HG03025 (cell line): ENCODE data around the gene PEAK3.

Experiments used
- ATAC-seq: cut with Tn5 transposase; IDR thresholded peaks from one replicate; pipeline ENCODE4 v1.9.1; 2021; ENCODE audit warnings: mild to moderate bottlenecking, moderate library complexity; ENCODE audit not compliant: unreplicated experiment, low FRiP score

The PEAK3 gene

GRCh38 chr19:2273356-2274184 lies 8.4 kb downstream of the PEAK3 start:
- ATAC-seq = no peak

- no peak for ATAC-seq
These were observed 10.5 kb downstream of the PEAK3 start for GRCh38 chr19:2271234-2272103.

- no peak for ATAC-seq
These were observed 11.3 kb downstream of the PEAK3 start for GRCh38 chr19:2270423-2271233.

DNA sequence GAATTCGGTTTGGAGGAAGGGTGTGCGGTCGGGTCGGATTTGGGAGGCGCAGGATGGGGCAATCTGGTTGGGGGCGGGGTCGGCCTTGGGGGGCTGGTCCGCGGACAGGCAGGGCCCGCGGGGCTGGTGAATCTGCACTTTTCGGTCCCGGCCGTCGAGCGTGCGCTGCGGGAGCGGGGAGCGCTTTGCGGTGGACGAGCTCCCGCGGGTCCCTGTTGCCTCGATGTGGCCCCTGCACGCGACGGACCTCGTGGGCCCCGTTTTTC lies 11.9 kb downstream of the PEAK3 start:
- no peak for ATAC-seq

DNA sequence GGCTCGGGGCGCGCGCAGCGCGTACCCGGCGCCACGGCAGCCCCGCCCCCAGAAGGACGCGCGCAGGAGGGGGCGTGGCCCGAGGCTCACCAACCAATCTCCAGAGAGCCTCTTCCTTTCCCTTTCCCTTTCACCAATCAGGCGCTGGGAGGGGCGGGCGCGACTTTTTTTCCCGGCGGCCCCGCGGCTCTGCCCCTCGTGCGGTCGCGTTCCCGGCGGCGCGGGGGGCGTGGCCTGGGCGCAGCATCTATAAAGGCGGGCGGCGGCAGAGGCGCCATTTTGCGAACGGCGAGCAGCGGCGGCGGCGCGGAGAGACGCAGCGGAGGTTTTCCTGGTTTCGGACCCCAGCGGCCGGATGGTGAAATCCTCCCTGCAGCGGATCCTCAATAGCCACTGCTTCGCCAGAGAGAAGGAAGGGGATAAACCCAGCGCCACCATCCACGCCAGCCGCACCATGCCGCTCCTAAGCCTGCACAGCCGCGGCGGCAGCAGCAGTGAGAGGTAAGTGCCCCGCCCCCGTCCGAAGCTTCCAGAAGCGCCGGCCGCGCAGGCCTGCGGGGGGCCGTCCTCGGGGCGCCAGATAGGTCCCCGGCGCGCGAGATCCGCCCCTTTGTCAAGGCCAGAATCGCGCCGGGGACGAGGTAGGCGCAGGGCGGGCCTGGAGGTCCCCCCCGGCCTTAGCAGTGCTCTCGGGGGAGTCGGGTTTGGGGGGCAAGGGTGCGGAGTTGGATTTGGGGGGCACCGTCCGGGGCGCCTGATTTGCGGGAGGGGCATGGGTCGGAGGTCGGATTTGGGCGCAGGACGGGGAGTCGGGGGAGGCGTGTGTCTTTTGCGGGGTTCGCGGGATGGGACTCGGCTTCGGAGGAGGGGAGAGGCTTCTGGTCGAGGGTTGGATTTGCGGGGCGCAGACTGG lies 12.5 kb downstream of the PEAK3 start:
- peak; percentile 63 for ATAC-seq

- ATAC-seq = no peak
These were observed 13.1 kb downstream of the PEAK3 start for GRCh38 chr19:2268861-2269243.

- ATAC-seq = no peak
These were observed 13.5 kb downstream of the PEAK3 start for GRCh38 chr19:2268480-2268830.

DNA sequence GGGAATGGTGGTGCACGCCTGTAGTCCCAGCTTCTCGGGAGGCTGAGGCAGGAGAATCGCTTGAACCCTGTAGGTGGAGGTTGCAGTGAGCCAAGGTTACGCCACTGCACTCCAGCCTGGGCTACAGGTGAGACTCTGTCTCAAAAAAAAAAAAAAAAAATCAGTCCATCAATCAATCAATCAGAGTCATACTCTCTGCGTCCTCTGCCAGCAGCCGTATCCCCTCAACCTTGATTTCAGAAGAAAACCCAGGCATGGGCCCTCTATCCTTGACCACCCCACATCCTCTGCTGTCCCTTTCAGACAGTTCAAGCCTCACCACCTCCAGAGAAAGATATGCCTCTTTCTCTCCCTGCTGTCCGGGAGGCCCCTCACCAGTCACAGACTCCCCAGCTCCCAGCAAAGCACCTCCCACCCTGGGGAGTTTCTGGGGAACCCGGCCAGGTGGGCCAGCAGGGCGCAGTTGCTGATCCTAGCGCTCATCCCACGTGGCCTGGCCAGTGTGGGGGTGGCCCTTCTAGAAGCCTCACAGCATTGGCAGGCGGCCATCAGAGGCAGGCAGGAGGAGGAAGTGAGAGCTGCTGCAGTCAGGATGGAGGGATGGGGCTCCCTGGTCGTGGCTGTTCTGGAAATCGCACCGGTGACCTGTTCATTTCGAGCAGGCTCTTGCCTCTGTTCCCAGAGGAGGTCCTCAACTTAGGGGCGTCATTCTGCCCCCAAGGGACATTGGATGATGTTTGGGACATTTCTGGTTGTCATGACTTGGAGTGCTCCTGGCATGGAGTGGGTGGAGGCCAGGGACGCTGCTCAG lies 15.6 kb downstream of the PEAK3 start:
- no peak for ATAC-seq

DNA sequence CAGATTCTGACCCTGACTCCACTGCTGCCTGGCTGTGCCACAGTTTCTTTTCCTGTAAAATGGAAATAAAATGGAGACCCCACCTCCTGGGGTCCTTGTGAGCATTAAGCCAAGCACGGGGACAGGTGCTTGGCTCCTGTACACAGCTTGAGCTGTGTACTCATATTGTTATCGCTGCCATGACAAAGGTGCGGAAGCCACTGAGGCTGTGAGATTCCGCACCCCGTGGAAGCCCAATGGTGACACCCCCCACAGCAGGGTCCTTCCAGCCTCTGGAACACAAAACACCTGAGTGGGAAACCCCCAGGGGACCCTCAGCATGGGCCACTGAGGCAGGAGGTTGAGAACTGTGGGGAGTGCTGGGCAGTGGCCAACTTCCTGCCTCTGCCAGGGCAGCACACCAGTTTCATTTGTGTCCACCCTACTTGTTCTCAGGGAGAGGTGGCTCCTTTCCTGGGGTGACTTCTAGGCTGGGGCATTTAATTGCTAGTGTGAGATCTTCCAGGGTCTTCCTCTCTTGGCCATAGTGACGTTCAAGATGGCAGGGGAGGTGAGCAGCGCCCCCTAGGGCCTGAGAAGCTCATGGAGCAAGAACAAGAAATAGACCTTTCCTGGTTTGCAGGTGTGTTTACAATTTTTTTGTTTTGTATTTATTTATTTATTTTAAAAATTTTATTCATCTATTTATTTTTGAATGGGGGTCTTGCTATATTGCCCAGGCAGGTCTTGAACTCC lies 20.4 kb downstream of the PEAK3 start:
- no peak for ATAC-seq

DNA sequence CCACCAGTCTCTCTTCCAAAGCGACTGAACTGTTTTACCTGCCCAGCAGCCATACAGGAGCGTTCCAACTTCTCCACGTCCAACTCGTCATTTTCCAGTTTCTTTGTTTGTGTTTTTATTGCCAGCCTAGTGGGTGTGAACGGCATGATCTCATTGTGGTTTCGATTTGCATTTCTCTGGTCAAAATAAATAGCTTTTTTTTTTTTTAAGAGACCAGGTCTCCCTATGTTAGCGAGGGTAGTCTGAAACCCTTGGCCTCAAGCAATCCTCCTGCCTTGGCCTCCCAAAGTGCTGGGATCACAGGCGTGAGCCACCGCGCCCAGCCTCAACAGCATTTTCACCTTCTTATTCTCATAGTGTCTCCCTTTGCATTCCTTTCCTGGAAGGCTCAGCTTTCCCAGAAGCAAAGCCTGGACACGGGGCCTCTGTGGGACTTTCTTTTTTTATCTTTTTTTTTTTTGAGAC lies 21.6 kb downstream of the PEAK3 start:
- no peak for ATAC-seq

- ATAC-seq = no peak
These were observed 22.6 kb downstream of the PEAK3 start for GRCh38 chr19:2259336-2259735.

DNA sequence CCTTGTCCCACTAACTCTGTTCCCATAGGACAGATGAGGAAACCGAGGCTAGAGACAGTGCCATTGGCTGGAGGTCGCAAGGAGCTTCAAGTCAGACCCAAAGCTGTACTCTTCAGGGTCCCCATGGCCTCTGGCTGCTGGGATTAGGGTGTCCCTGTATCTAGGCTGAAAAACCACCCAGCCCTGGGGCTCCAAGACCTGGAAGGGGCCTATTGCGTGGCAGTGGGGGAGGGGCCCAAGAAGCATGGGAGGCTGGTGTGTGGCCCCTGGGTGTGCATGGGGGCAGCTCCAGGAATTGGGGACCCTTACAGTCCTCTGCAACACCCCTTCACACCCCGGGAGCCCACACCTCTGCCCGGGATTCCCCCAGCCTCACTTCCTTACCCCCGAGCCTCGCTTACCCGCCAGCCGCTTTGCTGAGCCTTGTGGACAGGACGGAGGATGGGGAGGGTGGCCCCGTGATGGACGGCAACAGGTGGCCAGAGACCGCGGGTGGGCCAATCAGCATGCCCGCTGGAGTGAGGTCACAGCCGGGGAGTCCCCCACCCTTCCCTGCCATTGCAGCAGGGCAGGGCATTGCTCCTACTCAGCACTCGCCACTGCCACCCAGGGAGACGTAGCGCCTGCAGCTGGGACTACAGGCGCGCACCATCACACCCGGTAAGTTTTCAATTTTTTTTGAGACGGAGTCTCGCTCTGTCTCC lies 25.8 kb downstream of the PEAK3 start, which contains the start of gene JSRP1:
Gene JSRP1, minus strand, starts transcription at position 436 of the 704 bp plus-strand sequence. CDS start 1,103 bp downstream, outside the sequence.
- no peak for ATAC-seq

DNA sequence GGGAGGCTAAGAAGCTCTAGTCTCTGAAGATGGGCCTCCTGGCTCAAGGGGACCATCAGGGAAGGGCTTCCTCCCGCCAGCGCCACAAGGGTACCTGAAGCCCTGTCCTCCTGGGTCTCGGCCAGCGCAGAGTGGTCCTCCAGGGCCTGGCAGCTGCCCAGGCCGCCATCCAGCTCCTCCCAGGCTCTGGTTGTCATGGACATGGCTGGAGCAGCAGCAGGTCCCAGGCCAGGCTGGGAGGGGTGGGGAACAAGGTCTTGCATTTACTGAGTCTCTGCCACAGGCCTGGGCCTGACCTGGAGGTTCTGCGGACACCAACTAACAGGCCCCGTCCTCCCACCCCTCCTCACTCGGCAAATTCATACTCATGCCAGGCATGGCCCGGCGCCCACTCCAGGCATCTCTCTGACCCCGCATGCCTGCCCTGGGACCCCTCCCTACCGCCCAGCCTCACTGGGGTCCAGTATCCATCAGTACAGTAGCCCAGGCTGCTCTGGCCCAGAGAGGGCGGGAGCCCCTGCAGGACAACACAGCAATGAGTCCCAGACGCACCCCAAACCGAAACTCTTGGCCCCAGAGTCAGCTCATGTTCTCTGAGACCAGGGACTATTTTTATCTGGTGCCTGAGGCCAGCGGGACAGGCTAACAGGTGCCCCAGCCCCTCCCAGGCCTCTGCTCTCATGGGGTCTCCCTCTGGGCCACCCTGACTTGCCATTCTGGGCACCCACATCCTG lies 26.7 kb downstream of the PEAK3 start:
- ATAC-seq = no peak

DNA sequence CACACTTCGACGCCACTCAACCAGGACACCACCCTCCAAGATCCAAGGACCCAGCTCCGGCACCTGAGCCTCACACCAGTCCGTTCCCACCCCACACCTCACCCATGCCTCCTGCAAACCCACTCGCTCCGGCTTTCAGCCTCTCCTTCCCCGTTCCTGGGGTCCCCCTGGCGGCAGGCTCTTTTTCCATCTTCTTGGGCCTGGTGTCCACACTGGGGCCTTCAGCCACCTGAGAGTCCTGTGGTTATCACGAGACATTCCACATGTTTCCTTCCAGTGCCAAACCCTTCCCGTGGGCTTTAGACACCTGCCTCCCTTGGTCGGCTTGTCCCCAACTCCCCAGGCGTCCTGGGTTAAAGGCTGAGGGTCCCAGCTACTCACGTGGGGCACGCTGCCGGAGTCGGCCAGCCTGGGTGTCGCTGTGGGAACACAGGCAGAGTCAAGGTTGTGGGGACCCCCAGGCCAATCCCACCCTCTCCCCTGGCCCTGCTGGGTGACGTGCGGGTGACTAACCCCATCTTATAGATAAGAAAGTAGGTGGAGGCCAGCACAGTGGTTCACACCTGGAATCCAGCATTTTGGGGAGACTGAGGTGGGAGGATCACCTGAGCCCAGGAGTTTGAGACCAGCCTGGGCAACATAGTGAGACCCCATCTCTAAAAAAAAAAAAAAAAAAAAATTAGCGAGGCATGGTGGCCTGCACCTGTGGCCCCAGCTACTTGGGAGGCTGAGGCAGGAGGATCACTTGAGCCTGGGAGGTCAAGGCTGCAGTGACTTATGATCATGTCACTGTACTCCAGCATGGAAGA lies 27.7 kb downstream of the PEAK3 start:
- ATAC-seq = no peak

GRCh38 chr19:2253106-2254063 lies 28.6 kb downstream of the PEAK3 start:
- no peak for ATAC-seq
